B cell (primary cell): Measurements from ENCODE around the gene EIF2B4. TPM values are rescaled to one million over a fixed set of nuclear protein-coding genes. Genes with fewer than 3 reads are reported as not detected.
"Not testable (repeated sequence)": the region's sequence is repeated elsewhere in the genome, so short reads cannot be mapped to it uniquely, and the experiment has no call there.

Experiments
- ATAC-seq: fragments of 200-7000 bp; cut with Tn5 transposase; one replicate; pipeline ENCODE4 v1.10.0; 2021; ENCODE audit warnings: low read depth, mild to moderate bottlenecking, moderate number of reproducible peaks, moderate library complexity
- CTCF ChIA-PET: fragments of 350-600 bp; sonication (Branson Sonifier 250); formaldehyde crosslinking; loops from one replicate; lab custom pipeline; 2021; ENCODE audit warnings: antibody characterized with exemption, inconsistent platforms; lab: Charles Lee
- POLR2A ChIA-PET: fragments of 350-600 bp; sonication (Branson Sonifier 250); formaldehyde crosslinking; loops from one replicate; lab custom pipeline; 2021; ENCODE audit warnings: antibody characterized with exemption; lab: Charles Lee
- DNase-seq: peaks from one replicate; pipeline ENCODE4 v3.0.0; 2013
- H2AFZ ChIP-seq: 2 replicates; pipeline ENCODE4 v1.6.1; 2012; ENCODE audit warnings: mild to moderate bottlenecking, low read depth, low read length; ENCODE audit not compliant: insufficient read depth, poor library complexity, severe bottlenecking
- H3K27ac ChIP-seq, 2 donors: 1 replicate in 1 of 2; 2 replicates in 1 of 2; pipeline ENCODE4 v1.5.1; 2012 to 2013; ENCODE audit warnings: low read length in 2 of 2, mild to moderate bottlenecking in 2 of 2, moderate library complexity in 1 of 2
- H3K27me3 ChIP-seq, 4 experiments: fragments of 200-600 bp in 1 of 4; sonication (generic) in 1 of 4; replicated peaks in 1 of 4; 1 replicate in 2 of 4; 2 replicates in 2 of 4; pipeline versions ENCODE4 v1.6.1 to v1.7.0; 2013 to 2016; ENCODE audit warnings: low read length in 3 of 4, mild to moderate bottlenecking in 2 of 4, mixed read lengths in 1 of 4, moderate library complexity in 1 of 4; ENCODE audit not compliant: insufficient read depth in 4 of 4, control insufficient read depth in 3 of 4; ENCODE audit errors: control extremely low read depth in 1 of 4
- H3K36me3 ChIP-seq, 2 experiments: replicated peaks in 1 of 2; 1 replicate in 1 of 2; 2 replicates in 1 of 2; pipeline versions ENCODE4 v1.6.1 to v1.7.1; 2013; ENCODE audit warnings: low read length in 1 of 2; ENCODE audit not compliant: insufficient read depth in 2 of 2, control insufficient read depth in 1 of 2; ENCODE audit errors: control extremely low read depth in 1 of 2, extremely low read depth in 1 of 2
- H3K4me1 ChIP-seq, 2 donors: fragments of 200-600 bp in 1 of 2; sonication (generic) in 1 of 2; 1 replicate in 1 of 2; 2 replicates in 1 of 2; pipeline versions ENCODE4 v1.5.1 to v1.6.1; 2013 to 2017; ENCODE audit warnings: low read length in 2 of 2; ENCODE audit not compliant: control insufficient read depth in 2 of 2, insufficient read depth in 2 of 2
- H3K4me2 ChIP-seq: replicated peaks from 2 replicates; pipeline ENCODE3; 2012; ENCODE audit warnings: mild to moderate bottlenecking, low read depth, low read length; ENCODE audit not compliant: poor library complexity, severe bottlenecking
- H3K4me3 ChIP-seq, 5 experiments: fragments of 200-600 bp in 1 of 5; sonication (generic) in 1 of 5; 1 replicate in 3 of 5; 2 replicates in 2 of 5; pipeline versions ENCODE4 v1.5.1 to v1.7.0; 2011 to 2016; ENCODE audit warnings: low read length in 4 of 5, mild to moderate bottlenecking in 4 of 5, low read depth in 2 of 5, control low read depth in 1 of 5, moderate library complexity in 1 of 5; ENCODE audit not compliant: insufficient read depth in 1 of 5; ENCODE audit errors: control extremely low read depth in 1 of 5, extremely low read depth in 1 of 5
- H3K79me2 ChIP-seq: fragments of 200-600 bp; sonication (generic); one replicate; pipeline ENCODE4 v1.6.0; 2016; ENCODE audit warnings: low read length; ENCODE audit not compliant: control insufficient read depth, insufficient read depth
- H3K9ac ChIP-seq: fragments of 200-600 bp; sonication (generic); 2 replicates; pipeline ENCODE4 v1.6.1; 2017; ENCODE audit warnings: mild to moderate bottlenecking, low read length, moderate library complexity
- H3K9me3 ChIP-seq, 3 donors: one replicate each; pipeline versions ENCODE4 v1.6.1 to v1.7.1; 2013; ENCODE audit warnings: low read length in 2 of 3; ENCODE audit not compliant: control insufficient read depth in 2 of 3, insufficient read depth in 1 of 3; ENCODE audit errors: control extremely low read depth in 1 of 3
- H4K20me1 ChIP-seq: 2 replicates; pipeline ENCODE4 v1.6.0; 2012; ENCODE audit warnings: mild to moderate bottlenecking, low read length; ENCODE audit not compliant: insufficient read depth, control insufficient read depth, poor library complexity, severe bottlenecking
- H3K27ac Mint-ChIP-seq: one replicate; pipeline ENCODE4 v1.8.0; 2021; ENCODE audit warnings: mixed read lengths
- H3K27me3 Mint-ChIP-seq: one replicate; pipeline ENCODE4 v1.8.0; 2021; ENCODE audit warnings: mixed read lengths
- H3K4me1 Mint-ChIP-seq: one replicate; pipeline ENCODE4 v1.8.0; 2021; ENCODE audit warnings: mixed read lengths
- H3K4me3 Mint-ChIP-seq: one replicate; pipeline ENCODE4 v1.8.0; 2021; ENCODE audit warnings: mixed read lengths
- H3K9me3 Mint-ChIP-seq: one replicate; pipeline ENCODE4 v1.8.0; 2022; ENCODE audit warnings: mixed read lengths; ENCODE audit not compliant: insufficient read depth
- CTCF ChIP-seq: fragments of 200-600 bp; IDR thresholded peaks from one replicate; pipeline ENCODE4 v1.8.0; 2022; ENCODE audit warnings: antibody characterized with exemption, mild to moderate bottlenecking
- EZH2 ChIP-seq: IDR thresholded peaks from 2 replicates; pipeline ENCODE4 v1.6.1; 2012; ENCODE audit warnings: borderline replicate concordance, low read depth, mild to moderate bottlenecking, moderate library complexity, low read length; ENCODE audit not compliant: insufficient read depth, poor library complexity, severe bottlenecking
- WGBS: methylation state at CpG from one replicate; pipeline ENCODE4 v1.1.5; 2013; ENCODE audit warnings: missing lambda C conversion rate; ENCODE audit not compliant: insufficient coverage; 5-methylcytosine and 5-hydroxymethylcytosine counted together
- intact Hi-C: fragments of 100-400 bp; cut with micrococcal nuclease; formaldehyde crosslinking; loops from one replicate; pipeline ENCODE4 v1.10.0; 2022
- polyA plus RNA-seq: library from polyadenylated mRNA; depleted of rRNA; stranded (reverse); fragments of >200 nt; gene quantifications from 2 replicates; pipeline ENCODE4 v1.2.3, GENCODE V29; 2012
- total RNA-seq, 2 donors: library from RNA; stranded (reverse); fragments of 120-200 nt in 1 of 2; gene quantifications; 1 replicate in 1 of 2; 2 replicates in 1 of 2; pipeline versions ENCODE4 v1.2.3 to v1.2.4, GENCODE V29; 2013 to 2022

The EIF2B4 gene
- total and polyA plus RNA-seq, 2 donors (not counting 1 experiment from before 2014, with no cell fraction given): 33.8 to 56.7 TPM

- POLR2A ChIA-PET: interaction anchor here (0.7 kb wide), 1 partner anchor 185 kb away, joined by 3 read pairs; no protein-coding TSS in a partner anchor
Observed at GRCh38 chr2:27319839-27320238, 50.3 kb downstream of the EIF2B4 start.

DNA sequence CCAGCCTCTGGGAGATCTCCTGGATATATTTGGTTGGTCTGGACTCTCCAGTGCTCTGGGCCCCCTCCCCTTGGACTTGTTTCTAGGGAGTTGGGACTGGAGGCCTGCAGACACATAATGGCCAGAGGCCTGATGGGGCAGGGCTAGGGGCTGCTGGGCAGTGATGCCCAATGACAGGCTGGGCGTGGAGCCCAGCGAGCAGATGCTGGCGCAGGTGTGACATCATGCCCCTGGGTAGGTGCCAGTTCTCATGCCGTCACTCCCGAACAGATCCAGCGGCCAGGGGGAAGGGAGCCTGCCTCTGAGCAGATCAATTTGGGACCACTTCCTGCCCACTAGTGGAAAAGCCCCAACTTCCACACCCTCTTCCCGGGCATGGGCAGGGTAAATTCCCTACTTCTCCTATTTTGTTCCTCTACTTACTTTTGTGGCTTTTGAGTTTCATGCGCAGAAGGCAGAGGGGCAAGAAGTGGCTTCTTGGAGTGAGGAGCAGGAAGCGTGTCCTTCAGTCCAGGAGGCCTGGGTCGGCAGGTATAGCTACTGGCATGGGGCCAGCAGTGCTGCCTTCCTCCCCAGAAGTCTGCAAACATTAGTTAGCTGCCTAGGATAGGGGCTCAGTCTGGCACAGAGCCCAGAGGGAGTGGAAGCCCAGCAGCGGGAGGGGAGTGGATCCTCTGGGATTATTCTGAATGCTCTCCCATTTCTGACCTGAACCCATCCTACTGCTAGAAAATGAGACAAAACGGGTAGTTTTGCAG lies 53.3 kb downstream of the EIF2B4 start:
- Histone ChIP-seq H3K27ac (no peak overlapping the region), H3K4me2 (no peak overlapping the region), H3K36me3 (peaks cover 3 to 19% of the 10 kb centered on the region in 2 experiments), H3K27me3 (no peaks in the 10 kb centered on the region), H3K9ac (no peak overlapping the region), H3K4me1 (peaks cover under 1 to 6% of the 10 kb centered on the region in 2 donors), H2AFZ (no peak overlapping the region), H3K79me2 (peaks cover 24% of the 10 kb centered on the region), H4K20me1 (peaks cover 11% of the 10 kb centered on the region), H3K4me3 (no peak overlapping the region), H3K9me3 (no peaks in the 10 kb centered on the region)
- Mint-ChIP-seq H3K4me3 (no peak overlapping the region), H3K27me3 (no peaks in the 10 kb centered on the region), H3K4me1 (peaks cover 6% of the 10 kb centered on the region), H3K9me3 (no peaks in the 10 kb centered on the region), H3K27ac (no peak overlapping the region)
- DNase-seq (no peak), ATAC-seq (no peak)
- 92% methylated on average over 11 of the region's 12 CpGs for WGBS
- POLR2A ChIA-PET: no interaction called here
- intact Hi-C loops: no loop called here
- no peak for TF ChIP-seq EZH2
- no peak for TF ChIP-seq CTCF
- CTCF ChIA-PET: no interaction called here

More at GRCh38 chr2:27319839-27320238, 50.3 kb downstream of the EIF2B4 start:
- CTCF ChIA-PET, H3K9me3 Mint-ChIP-seq, H3K9me3 ChIP-seq, H2AFZ ChIP-seq, H3K27me3 ChIP-seq, H3K27me3 Mint-ChIP-seq, H3K27ac Mint-ChIP-seq, H3K27ac ChIP-seq, H3K4me3 Mint-ChIP-seq, H3K4me2 ChIP-seq, H4K20me1 ChIP-seq, DNase-seq, ATAC-seq, H3K9ac ChIP-seq, H3K4me3 ChIP-seq: not testable (repeated sequence)
- WGBS: 98% methylated on average over 7 of the region's 15 CpGs
- Histone ChIP-seq H3K4me1 (peaks cover 12 to 20% of the 10 kb centered on the region in 2 donors), H3K79me2 (peaks cover 40% of the 10 kb centered on the region), H3K36me3 (peaks cover 0 to 17% of the 10 kb centered on the region in 2 experiments)
- peaks cover 27% of the 10 kb centered on the region for H3K4me1 Mint-ChIP-seq
- intact Hi-C loops: loop anchor here (5.0 kb wide), 1 partner anchor 1072 kb away; the partner anchor contains the start of gene FOSL2
